GM18519 (cell line): Measurements from ENCODE around the gene OR2T1.
"Not testable (repeated sequence)": the region's sequence is repeated elsewhere in the genome, so short reads cannot be mapped to it uniquely, and the experiment has no call there.

Experiments used
- ATAC-seq: cut with Tn5 transposase; IDR thresholded peaks from one replicate; pipeline ENCODE4 v1.9.1; 2021; ENCODE audit warnings: mild to moderate bottlenecking, moderate library complexity; ENCODE audit not compliant: unreplicated experiment, low FRiP score

The OR2T1 gene, protein sequence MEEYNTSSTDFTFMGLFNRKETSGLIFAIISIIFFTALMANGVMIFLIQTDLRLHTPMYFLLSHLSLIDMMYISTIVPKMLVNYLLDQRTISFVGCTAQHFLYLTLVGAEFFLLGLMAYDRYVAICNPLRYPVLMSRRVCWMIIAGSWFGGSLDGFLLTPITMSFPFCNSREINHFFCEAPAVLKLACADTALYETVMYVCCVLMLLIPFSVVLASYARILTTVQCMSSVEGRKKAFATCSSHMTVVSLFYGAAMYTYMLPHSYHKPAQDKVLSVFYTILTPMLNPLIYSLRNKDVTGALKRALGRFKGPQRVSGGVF

GRCh38 chr1:248402748-248403147 is at the start of gene OR2T1:
OR2T1 (plus strand) TSS chr1:248403048; CDS start chr1:248406148, 3,100 bp downstream.
- ATAC-seq: no peak

DNA sequence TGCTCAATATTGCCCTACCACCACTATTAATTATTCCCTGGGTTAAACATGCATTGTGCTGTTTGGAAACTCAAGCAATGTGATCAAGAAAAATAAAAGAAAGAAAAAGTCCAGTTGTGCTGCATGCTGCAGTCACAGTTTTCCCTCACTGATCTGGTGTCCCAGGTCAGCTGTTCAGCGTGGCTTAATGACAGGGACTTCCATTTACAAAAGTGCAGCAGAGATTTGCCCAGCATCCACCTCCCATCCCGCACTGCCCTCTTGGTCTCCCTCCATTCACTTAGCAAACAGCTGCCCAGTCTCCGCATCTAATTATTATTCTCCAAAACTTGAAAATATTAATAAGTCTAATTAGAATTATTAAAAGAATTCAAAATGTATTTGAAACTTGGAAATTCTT is 43.4 kb upstream of the OR2T1 start:
- ATAC-seq: no peak

- ATAC-seq: no peak
These were observed 41.6 kb upstream of the OR2T1 start, which contains the start of gene OR2T4 for GRCh38 chr1:248361121-248361715. OR2T4 (plus strand) TSS chr1:248361665; CDS start chr1:248361665, 0 bp downstream.

- no peak for ATAC-seq
These were observed 36.2 kb upstream of the OR2T1 start for GRCh38 chr1:248366609-248367008.

- ATAC-seq: no peak
These were observed 30.5 kb upstream of the OR2T1 start for GRCh38 chr1:248372394-248372793.

- ATAC-seq: no peak
These were observed 29.1 kb upstream of the OR2T1 start for GRCh38 chr1:248373761-248374160.

GRCh38 chr1:248375446-248375845 is 27.4 kb upstream of the OR2T1 start, which contains the start of gene OR2T6:
OR2T6 (plus strand) TSS chr1:248375746; CDS start chr1:248387609, 11,863 bp downstream.
- ATAC-seq: no peak

- no peak for ATAC-seq
These were observed 25.9 kb upstream of the OR2T1 start for GRCh38 chr1:248376916-248377315.

GRCh38 chr1:248380854-248381253 is 22.0 kb upstream of the OR2T1 start:
- ATAC-seq: no peak

DNA sequence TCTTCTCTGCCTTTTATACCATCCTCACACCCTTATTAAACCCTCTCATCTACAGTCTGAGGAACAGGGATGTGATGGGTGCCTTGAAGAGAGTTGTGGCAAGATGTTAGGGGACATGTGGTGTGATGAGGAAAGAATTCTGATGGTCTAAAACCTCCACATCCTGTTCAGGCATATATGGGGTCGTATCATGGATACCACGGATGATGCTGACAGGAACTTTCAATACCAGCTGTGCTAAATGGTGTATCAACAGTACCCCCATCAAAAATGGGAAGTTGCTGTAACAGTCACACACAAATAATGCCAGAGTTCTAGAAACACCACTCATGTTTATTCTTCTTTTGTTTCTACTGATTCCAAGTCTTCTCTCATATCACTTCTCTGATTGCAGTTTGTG is 14.4 kb upstream of the OR2T1 start:
- no peak for ATAC-seq

GRCh38 chr1:248393050-248393449 is 9.8 kb upstream of the OR2T1 start:
- ATAC-seq: no peak

GRCh38 chr1:248404024-248404423 is 1.2 kb downstream of the OR2T1 start:
- ATAC-seq: no peak

DNA sequence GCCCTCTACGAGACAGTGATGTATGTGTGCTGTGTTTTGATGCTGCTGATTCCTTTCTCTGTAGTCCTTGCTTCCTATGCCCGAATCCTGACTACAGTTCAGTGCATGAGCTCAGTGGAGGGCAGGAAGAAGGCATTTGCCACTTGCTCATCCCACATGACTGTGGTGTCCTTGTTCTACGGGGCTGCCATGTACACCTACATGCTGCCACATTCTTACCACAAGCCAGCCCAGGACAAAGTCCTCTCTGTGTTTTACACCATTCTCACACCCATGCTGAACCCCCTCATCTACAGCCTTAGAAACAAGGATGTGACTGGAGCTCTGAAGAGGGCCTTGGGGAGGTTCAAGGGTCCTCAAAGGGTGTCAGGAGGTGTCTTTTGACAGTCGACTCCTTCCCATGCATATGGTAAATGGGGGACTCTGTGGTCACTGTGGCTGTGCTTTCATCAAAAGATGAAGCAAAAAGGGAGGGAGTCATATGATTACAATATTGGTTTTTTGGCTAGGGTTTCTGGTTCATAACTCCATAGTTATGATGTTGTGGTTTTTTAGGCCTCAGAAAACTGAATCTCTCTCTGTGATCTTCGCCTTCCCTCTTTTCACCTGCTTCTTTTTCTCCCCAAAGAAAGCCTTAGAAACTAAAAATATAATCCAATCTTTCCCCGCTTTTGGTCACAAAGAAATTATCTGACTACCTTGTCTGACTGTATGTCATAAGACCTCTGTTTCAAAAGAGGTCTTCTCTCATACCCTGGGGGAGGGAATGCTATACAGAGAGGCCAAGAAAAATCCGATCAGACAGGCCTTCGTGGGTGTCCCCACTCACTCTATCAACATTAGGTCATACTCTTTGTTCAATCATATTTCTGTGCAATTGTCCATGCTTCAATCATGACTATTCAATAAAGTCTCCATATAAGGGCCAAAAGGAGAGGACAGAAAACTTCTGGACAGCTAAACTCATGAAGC is 4.2 kb downstream of the OR2T1 start:
- ATAC-seq: no peak

DNA sequence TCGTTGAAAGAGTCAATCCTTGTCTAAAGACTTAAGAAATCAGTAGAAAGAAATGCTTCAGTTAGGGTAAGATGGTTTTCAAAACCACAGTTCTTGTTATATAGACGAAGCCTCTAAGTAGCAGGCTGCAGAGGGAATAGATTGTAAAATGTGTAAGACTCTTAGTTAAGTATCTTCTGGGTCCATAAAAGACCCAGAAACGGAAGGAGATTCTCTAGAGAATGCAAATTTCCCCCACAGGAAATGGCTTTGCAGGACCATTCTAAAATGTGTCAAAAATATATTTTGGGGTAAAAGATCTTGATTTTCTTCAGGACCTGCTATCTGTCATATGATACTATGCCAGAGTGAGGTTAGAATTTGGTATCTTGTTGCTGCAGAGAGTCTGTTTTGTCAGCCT is 13.4 kb downstream of the OR2T1 start:
- ATAC-seq: no peak

GRCh38 chr1:248417854-248418253 is 15.0 kb downstream of the OR2T1 start:
- ATAC-seq: no peak

- ATAC-seq: no peak
These were observed 18.5 kb downstream of the OR2T1 start for GRCh38 chr1:248421384-248421783.

GRCh38 chr1:248427526-248428191 is 24.8 kb downstream of the OR2T1 start:
- ATAC-seq: peak; percentile 55

DNA sequence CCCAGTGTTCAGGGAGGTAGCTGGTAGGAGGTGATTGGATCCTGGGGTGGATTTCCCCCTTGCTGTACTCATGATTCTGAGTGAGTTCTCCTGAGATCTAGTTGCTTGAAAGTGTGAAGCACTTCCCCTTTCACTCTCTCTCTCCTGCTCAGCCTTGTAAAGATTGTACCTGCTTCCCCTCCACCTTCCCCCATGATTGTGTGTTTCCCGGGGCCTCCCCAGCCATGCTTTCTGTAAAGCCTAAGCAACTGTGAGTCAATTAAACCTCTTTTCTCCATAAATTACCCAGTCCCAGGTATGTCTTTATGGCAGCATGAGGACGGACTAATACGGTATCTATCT is 25.3 kb downstream of the OR2T1 start:
- peak; percentile 92 for ATAC-seq

GRCh38 chr1:248431683-248432082 is 28.8 kb downstream of the OR2T1 start:
- not testable (repeated sequence) for ATAC-seq

GRCh38 chr1:248432201-248432600 is 29.4 kb downstream of the OR2T1 start:
- not testable (repeated sequence) for ATAC-seq
